Left ventricle myocardium inferior (tissue), 1 donor: ENCODE measurements around the gene STOML1. TPM values are rescaled to one million over a fixed set of nuclear protein-coding genes. Genes with fewer than 3 reads are reported as not detected.
"Not testable (repeated sequence)": the region's sequence is repeated elsewhere in the genome, so short reads cannot be mapped to it uniquely, and the experiment has no call there.

ENCODE experiments used
- DNase-seq: peaks from one replicate; pipeline ENCODE4 v3.0.0-alpha.2; 2020
- H3K27ac ChIP-seq: fragments of 200-600 bp; replicated peaks from 2 replicates; pipeline ENCODE4 v1.8.0; 2021
- H3K27me3 ChIP-seq: fragments of 200-600 bp; 2 replicates; pipeline ENCODE4 v1.8.0; 2021; ENCODE audit warnings: low read depth
- H3K36me3 ChIP-seq: fragments of 200-600 bp; 2 replicates; pipeline ENCODE4 v1.8.0; 2021
- H3K4me1 ChIP-seq: fragments of 200-600 bp; 2 replicates; pipeline ENCODE4 v1.8.0; 2021
- H3K4me3 ChIP-seq: fragments of 200-600 bp; 2 replicates; pipeline ENCODE4 v1.8.0; 2021; ENCODE audit warnings: mild to moderate bottlenecking, moderate library complexity
- H3K9me3 ChIP-seq: fragments of 200-600 bp; replicated peaks from 2 replicates; pipeline ENCODE4 v1.8.0; 2021
- intact Hi-C: fragments of 100-400 bp; cut with micrococcal nuclease; formaldehyde crosslinking; loops from one replicate; pipeline ENCODE4 v1.11.0; 2022
- total RNA-seq: library from RNA; stranded (reverse); fragmentation: NEBNext Ultra II Directional; extraction: Animal tissue kit (Norgen Biotek cat#: 25700); gene quantifications from one replicate; pipeline ENCODE4 v1.2.1, GENCODE V29; 2021
- TF ChIP-seq, protein P1 (sequence below): fragments of 200-600 bp; IDR thresholded peaks from 2 replicates; pipeline ENCODE4 v1.8.0; 2021; ENCODE audit warnings: antibody characterized with exemption, mild to moderate bottlenecking, borderline replicate concordance
- donor health status: DM: no; HTN: yes; CAD: no; lungs with severe emphysema.

Gene STOML1
- total RNA-seq, 1 donor from 2014 or later, result 26.1 TPM

DNA sequence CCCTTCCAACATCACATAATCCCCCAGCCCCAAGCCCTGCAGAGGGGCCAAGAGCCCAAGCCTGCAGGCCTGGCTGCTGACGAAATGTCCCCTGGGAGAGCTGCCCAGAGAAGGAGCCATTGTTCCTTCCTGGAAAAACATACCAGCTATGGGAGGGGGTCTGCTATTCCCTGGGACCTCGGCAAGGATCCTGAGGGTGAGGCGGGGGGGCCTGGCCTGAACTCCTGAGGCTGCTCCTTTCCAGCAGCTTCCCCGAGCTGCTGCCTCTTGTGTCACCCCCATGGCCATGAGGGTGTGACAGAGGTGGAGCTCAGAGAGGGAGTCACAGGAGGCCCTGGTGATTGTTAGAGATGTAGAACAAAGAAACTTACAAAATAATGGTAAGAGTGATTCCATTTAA lies 53.0 kb downstream of the STOML1 start:
- Histone ChIP-seq H3K4me3 (no peak overlapping the region), H3K9me3 (no peaks in the 10 kb centered on the region), H3K4me1 (peaks cover 61% of the 10 kb centered on the region), H3K27ac (no peak overlapping the region), H3K27me3 (no peaks in the 10 kb centered on the region), H3K36me3 (no peaks in the 10 kb centered on the region)
- TF ChIP-seq, protein P1, sequence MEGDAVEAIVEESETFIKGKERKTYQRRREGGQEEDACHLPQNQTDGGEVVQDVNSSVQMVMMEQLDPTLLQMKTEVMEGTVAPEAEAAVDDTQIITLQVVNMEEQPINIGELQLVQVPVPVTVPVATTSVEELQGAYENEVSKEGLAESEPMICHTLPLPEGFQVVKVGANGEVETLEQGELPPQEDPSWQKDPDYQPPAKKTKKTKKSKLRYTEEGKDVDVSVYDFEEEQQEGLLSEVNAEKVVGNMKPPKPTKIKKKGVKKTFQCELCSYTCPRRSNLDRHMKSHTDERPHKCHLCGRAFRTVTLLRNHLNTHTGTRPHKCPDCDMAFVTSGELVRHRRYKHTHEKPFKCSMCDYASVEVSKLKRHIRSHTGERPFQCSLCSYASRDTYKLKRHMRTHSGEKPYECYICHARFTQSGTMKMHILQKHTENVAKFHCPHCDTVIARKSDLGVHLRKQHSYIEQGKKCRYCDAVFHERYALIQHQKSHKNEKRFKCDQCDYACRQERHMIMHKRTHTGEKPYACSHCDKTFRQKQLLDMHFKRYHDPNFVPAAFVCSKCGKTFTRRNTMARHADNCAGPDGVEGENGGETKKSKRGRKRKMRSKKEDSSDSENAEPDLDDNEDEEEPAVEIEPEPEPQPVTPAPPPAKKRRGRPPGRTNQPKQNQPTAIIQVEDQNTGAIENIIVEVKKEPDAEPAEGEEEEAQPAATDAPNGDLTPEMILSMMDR, result no peak
- DNase-seq, result peak; percentile 5
- intact Hi-C loops, result no loop called here

DNA sequence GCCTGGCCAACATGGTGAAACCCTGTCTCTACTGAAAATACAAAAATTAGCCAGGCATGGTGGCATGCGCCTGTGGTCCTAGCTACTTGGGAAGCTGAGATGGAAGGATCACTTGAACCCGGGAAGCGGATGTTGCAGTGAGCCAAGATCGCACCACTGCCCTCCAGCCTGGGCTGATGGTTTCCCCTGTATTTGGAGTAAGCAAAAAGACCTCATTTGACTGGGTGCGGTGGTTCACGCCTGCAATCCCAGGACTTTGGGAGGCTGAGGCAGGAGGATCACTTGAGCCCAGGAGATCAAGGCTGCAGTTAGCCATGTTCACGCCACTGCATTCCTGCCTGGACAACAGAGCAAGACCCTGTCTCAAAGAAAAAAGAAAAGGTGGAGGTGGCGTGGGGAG lies 53.6 kb downstream of the STOML1 start:
- H3K36me3 ChIP-seq, H3K9me3 ChIP-seq, DNase-seq, intact Hi-C loops, H3K4me3 ChIP-seq, H3K27me3 ChIP-seq, H3K27ac ChIP-seq: not testable (repeated sequence)
- peaks cover 57% of the 10 kb centered on the region for H3K4me1 ChIP-seq

DNA sequence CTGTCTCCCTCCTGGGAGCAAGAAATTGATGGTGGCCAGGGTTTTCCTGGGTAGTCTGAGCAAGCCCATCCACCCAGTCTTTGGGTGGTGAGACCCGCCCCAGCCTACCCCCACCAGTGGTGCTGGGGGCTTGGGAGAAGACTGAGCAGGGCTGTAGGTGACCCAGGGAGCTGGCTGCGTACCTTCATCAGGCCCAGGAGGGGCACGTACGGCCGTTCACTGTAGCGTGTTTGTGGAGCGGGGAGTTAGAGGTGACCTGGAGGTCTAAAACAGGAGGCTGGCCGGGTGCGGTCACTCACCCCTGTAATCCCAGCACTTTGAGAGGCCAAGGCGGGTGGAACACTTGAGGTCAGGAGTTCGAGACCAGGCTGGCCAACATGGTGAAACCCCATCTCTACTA lies 54.4 kb downstream of the STOML1 start:
- no peaks in the 10 kb centered on the region for H3K27me3 ChIP-seq
- no peaks in the 10 kb centered on the region for H3K9me3 ChIP-seq
- no peak overlapping the region for H3K27ac ChIP-seq
- DNase-seq, result no peak
- no peaks in the 10 kb centered on the region for H3K36me3 ChIP-seq
- peaks cover 57% of the 10 kb centered on the region for H3K4me1 ChIP-seq
- intact Hi-C loops, result no loop called here
- TF ChIP-seq, protein P1, result no peak
- no peak overlapping the region for H3K4me3 ChIP-seq

DNA sequence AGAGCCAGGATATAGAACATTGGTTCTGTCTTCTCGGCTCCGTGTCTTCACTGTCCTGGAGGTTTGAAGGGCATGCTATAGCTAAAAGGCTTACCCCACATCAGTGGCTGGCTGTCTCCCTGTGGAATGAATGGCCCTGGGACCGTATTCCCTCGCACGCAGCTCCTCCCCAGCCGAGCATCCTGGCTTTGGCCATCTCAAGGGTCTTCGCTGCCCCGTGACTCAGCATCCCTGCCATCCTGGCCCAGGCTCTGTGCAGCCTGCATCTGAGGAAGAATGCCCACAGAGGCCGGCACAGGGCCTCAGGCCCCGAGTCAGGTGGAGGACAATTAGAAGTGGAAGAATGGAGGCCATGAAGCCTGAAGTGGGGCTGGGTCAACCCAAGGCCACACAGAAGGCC lies 54.8 kb downstream of the STOML1 start:
- no peaks in the 10 kb centered on the region for H3K36me3 ChIP-seq
- no peaks in the 10 kb centered on the region for H3K27me3 ChIP-seq
- intact Hi-C loops, result no loop called here
- peaks cover 60% of the 10 kb centered on the region for H3K4me1 ChIP-seq
- no peaks in the 10 kb centered on the region for H3K9me3 ChIP-seq
- no peak for DNase-seq
- no peak overlapping the region for H3K4me3 ChIP-seq
- TF ChIP-seq, protein P1, result no peak
- H3K27ac ChIP-seq, result no peak overlapping the region

DNA sequence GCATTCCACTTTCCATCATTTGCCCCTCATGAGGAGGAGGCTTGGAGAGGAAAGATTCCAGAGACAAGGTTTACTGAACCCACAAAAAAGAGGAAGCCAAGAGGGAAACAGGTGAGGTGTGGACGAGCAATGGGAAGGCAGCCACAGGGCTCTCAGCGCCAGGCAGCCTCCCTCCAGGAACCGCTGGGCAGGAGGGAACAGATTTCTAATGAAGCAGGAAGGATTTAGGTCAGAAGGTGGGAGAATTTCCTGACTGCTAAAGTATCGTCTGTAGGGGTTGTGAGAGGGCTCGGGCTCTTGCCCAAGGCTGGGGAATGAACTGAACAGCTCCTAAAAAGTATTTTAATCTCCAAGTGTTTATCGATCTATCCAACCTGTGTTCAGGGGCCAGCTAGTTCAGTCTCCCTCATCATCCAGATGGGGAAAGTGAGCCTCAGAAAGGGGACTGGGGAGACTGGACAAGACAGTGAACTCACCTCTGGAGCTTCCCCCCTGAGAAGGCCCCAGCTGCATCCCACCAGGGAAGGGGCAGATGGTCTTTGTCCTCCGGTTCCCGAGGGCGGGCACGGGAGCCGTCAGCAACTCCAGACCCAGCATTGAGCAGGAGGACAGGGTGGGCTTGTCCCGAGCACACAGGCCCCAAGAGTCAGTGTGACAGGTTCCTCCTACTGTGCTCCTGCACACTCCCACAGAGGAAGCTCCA lies 55.4 kb downstream of the STOML1 start:
- intact Hi-C loops, result no loop called here
- Histone ChIP-seq H3K4me3 (no peak overlapping the region), H3K36me3 (no peaks in the 10 kb centered on the region), H3K9me3 (no peaks in the 10 kb centered on the region), H3K4me1 (peaks cover 58% of the 10 kb centered on the region), H3K27ac (peak overlapping the region; percentile 42), H3K27me3 (no peaks in the 10 kb centered on the region)
- TF ChIP-seq, protein P1, result no peak
- no peak for DNase-seq

DNA sequence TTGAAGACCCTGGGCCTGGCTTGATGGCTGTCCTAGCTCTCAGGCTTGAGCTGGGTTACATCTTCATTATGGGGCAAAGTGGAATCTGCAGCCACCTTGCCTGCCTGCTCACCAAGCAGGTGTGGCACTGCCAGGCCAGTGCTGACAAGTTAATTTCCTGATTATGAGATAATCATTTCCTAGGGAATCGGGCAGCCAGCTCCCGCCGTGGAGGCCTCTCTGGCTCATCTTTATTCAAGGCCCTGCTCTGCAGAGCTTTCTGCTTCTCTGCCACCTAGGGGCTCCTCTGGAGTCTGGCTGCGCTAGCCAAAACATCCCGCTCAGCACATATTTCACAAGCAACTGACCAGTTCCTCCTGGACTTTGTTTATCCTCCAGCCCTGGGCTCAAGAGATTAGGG lies 55.9 kb downstream of the STOML1 start:
- peak overlapping the region; percentile 42 for H3K27ac ChIP-seq
- intact Hi-C loops, result no loop called here
- peaks cover 56% of the 10 kb centered on the region for H3K4me1 ChIP-seq
- TF ChIP-seq, protein P1, result no peak
- H3K9me3 ChIP-seq, result no peaks in the 10 kb centered on the region
- H3K4me3 ChIP-seq, result no peak overlapping the region
- no peaks in the 10 kb centered on the region for H3K27me3 ChIP-seq
- H3K36me3 ChIP-seq, result no peaks in the 10 kb centered on the region
- no peak for DNase-seq
